CD4-positive, alpha-beta T cell treated with Interleukin-10 for 1 hour (primary cell): ENCODE results near the gene KASH5.

ENCODE experiments used
- DNase-seq: peaks from one replicate; pipeline ENCODE4 v3.0.0-alpha.2; 2020

KASH5 gene, protein sequence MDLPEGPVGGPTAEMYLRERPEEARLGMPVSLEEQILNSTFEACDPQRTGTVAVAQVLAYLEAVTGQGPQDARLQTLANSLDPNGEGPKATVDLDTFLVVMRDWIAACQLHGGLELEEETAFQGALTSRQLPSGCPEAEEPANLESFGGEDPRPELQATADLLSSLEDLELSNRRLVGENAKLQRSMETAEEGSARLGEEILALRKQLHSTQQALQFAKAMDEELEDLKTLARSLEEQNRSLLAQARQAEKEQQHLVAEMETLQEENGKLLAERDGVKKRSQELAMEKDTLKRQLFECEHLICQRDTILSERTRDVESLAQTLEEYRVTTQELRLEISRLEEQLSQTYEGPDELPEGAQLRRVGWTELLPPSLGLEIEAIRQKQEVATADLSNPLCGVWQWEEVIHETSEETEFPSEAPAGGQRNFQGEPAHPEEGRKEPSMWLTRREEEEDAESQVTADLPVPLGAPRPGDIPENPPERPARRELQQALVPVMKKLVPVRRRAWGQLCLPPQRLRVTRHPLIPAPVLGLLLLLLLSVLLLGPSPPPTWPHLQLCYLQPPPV

GRCh38 chr19:49387936-49388372 lies at the start of gene KASH5:
Gene KASH5, plus strand, starts transcription at chr19:49388249. Its CDS starts 2,635 bp downstream, at chr19:49390884.
- peak; percentile 92 for DNase-seq

- DNase-seq = no peak
Observed at GRCh38 chr19:49338691-49339300, 49.3 kb upstream of the KASH5 start.

DNA sequence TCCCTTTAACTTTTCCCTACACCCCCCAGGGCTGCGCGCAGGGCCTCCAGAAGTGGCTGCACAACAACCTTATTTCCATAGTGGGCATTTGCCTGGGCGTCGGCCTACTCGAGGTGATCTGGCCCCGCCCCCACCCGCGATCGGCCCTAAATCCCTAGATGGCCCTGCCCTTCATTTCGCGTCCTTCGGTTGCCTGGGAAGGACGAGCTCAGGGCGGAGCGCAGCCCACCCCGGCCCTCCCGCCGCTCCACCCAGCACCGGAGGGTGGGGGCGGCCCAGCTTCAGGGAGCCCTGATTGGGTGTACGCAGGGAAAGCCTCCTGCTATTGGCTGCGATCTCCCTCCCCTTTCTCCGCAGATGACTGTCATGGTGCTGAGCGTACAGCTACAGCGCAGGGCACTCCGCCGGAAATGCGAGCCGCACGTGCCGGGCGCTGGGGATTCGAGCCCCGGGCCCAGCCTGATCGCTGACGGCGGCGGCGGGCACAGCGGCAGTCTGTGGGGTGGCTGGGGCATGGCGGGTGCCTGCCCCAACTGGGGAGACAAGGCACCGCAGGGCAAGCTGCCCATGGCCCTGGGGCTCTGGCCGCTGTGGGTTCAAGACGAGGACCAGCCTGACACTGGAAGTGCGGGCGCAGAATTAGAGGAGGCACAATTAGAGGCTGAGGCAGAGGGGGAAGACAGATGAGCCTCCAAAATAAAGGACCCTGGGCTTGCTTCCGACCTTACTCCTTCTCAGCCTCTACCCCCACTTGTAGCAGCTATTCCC lies 48.6 kb upstream of the KASH5 start:
- no peak for DNase-seq

GRCh38 chr19:49340069-49340864 lies 47.8 kb upstream of the KASH5 start:
- DNase-seq = peak; percentile 28

GRCh38 chr19:49340865-49341718 lies 47.0 kb upstream of the KASH5 start:
- no peak for DNase-seq

- DNase-seq = no peak
Observed at GRCh38 chr19:49342291-49342721, 45.7 kb upstream of the KASH5 start.

DNA sequence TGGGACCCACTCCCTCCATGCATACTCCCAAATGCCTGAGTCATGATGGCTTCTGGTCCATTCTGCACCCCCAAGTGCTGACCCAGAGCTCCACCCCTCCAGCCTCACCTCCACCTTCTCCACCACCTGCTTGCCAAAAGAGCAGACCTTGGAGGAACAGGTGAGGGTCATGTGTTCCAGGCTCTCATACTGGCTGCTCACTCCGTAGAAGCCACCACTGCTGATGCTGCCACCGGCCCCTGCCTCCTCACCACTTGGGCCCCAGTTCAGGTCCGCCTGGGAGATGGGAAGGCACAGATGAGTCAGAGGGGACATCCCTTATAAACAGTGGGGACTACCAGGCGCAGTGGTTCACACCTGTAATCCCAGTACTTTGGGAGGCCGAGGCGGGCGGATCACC lies 44.9 kb upstream of the KASH5 start:
- no peak for DNase-seq

GRCh38 chr19:49344505-49345423 lies 43.3 kb upstream of the KASH5 start:
- DNase-seq = no peak

DNA sequence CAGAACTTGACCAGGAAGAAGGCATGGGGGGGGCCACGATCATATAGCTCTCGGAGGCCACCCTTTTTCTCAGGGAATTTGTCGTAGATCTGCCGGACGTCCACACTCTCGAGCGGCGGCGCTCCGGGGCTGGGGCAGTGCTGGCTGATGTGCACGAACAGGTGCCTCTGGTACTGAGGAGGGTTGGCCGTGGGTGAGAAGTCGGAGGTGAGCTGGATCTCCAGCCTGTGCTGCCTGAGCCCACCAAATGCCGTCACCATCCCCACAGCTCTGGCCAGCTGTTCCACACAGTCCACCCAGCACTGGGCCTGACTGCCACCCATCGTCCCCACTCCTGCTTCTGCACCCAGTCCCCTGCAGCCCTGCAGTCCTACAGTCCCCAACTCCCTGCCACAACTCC lies 40.9 kb upstream of the KASH5 start:
- DNase-seq = no peak

GRCh38 chr19:49347835-49348234 lies 40.2 kb upstream of the KASH5 start:
- peak; percentile 36 for DNase-seq

GRCh38 chr19:49348305-49349189 lies 39.5 kb upstream of the KASH5 start:
- DNase-seq = no peak

- DNase-seq = no peak
Observed at GRCh38 chr19:49349567-49349966, 38.5 kb upstream of the KASH5 start.

DNA sequence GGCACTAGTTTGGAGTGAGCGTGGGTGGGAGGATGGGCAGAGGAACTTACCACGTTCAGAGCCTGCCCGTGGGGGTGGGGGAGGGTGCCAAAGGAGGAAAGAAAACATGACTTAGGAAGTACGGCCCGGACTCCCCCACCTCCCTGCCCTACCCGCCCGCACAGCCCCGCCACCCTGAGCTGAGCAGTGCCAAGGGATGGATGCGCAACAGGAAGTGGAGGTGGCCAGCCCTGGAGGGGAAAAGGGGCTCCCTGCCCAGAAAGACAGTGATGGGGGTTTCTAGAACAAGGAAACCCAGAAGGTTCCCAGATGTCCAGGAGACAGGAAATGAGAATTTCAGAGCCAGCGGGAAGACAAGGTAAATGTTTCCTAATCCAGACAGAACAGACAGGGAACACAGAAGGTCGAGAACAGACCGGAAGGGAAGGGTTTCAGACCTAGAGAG lies 32.1 kb upstream of the KASH5 start:
- no peak for DNase-seq

DNA sequence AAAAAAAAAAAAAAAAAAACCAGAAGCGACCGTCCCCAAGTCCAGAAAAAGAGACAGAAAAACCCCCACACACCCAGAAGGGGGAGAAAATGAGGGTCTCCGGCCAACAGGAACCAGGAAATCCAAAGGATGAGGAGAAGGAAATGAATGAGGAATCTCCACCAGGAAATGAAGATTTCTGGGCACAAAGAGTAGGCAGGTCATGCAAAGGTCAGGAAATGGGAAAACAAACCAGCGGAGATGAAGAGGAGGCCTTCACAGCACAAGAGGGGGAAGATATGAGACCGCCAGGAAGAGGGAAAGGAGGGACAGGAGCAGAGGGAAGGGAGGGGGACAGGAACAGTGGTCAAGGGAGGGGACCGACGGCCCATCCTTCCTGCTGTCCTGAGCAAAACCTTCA lies 31.7 kb upstream of the KASH5 start:
- no peak for DNase-seq

GRCh38 chr19:49357186-49357585 lies 30.9 kb upstream of the KASH5 start:
- no peak for DNase-seq

GRCh38 chr19:49359851-49360820 lies 27.9 kb upstream of the KASH5 start:
- no peak for DNase-seq

DNA sequence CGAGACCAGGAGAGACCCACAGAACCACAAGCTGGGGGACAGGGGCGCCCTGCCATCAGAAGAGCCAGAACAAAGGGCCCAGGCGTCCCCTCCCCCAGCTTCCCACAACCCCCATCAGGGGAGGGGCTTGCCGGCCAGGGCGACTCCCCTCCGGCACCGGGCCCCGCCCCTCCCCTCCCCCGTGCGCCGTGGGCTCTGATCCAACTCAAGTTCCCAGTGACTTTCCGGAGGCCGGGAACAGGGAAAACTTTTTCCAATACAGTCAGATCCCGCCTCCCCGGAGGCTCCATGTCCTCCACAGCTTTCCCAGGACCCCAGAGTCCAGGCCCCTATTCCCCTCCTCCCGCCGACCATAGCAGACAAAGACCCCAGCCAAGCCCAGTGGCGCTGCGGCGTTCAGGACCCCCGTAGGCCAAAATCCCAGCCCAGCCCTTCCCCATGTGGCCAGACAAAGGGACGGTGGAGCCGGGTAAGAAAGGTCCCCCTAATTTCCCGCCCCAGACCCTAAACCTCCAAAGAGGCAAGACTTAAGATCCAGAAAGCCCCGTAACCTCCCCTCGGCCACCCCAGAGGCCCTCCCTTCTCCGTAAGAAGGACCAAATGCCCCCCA lies 26.5 kb upstream of the KASH5 start:
- DNase-seq = no peak
